ENCODE measurements around the gene HEPACAM2. TPM values are rescaled to one million over a fixed set of nuclear protein-coding genes. Genes with fewer than 3 reads are reported as not detected.
A peak's percentile ranks its signal among the peaks of the same experiment; 100 is the strongest.

The HEPACAM2 gene
- total and polyA plus RNA-seq, 2 of the 4 experiments (the other 2 are of a cell fraction), result under 0.01 to 0.05 TPM

GRCh38 chr7:93148144-93148543, 78.1 kb downstream of the HEPACAM2 start, which contains the start of gene SAMD9L:
Gene SAMD9L, minus strand, starts transcription at chr7:93148385. Its CDS starts 12,414 bp downstream, at chr7:93135971.
- Histone ChIP-seq H2BK5ac (ENCODE audit: low read depth, low read length, poor library complexity, severe bottlenecking) (peak within 1 kb of the TSS; percentile 61), H4K20me1 (ENCODE audit: insufficient read depth, low read length) (no peaks in the 10 kb centered on the region), H3K36me3 (ENCODE audit: control insufficient read depth, insufficient read depth, low read length) (peaks cover 1% of the 10 kb centered on the region; the same call in 1 of the 2 replicates), H2AK5ac (ENCODE audit: low read depth, low read length) (no peak within 1 kb of the TSS), H2BK20ac (ENCODE audit: low read depth, low read length) (peak within 1 kb of the TSS; percentile 72), H3K9me1 (ENCODE audit: insufficient read depth, low read length) (no peaks in the 10 kb centered on the region), H3K56ac (ENCODE audit: extremely low read depth, insufficient read depth, low read length) (peak within 1 kb of the TSS; percentile 66; the same call in 1 of the 2 replicates), H3K4me1 (ENCODE audit: control insufficient read depth, insufficient read depth, low read length) (peaks cover 7% of the 10 kb centered on the region; the same call in 1 of the 2 replicates), H3K4me2 (ENCODE audit: low read depth, low read length) (peak within 1 kb of the TSS; percentile 99), H3K23ac (ENCODE audit: low read depth, low read length) (peak within 1 kb of the TSS; percentile 61; the same call in 1 of the 2 replicates), H4K8ac (ENCODE audit: low read depth in 2 of 2, low read length in 2 of 2) (peak within 1 kb of the TSS; percentile 46 to 85; a peak in 3 of 4 replicates), H3K27ac (ENCODE audit: insufficient read depth, low read length) (peak within 1 kb of the TSS; percentile 14; the same call in 1 of the 2 replicates), H2AK9ac (replicated peaks; ENCODE audit: low read depth, low read length, poor library complexity) (no peak within 1 kb of the TSS), H3K14ac (replicated peaks; ENCODE audit: low read depth, low read length) (peak within 1 kb of the TSS; percentile 81), H3K4me3 (ENCODE audit: insufficient read depth, low read depth, low read length) (peak within 1 kb of the TSS; percentile 46), H3K79me1 (ENCODE audit: low read depth in 1 of 2, low read length in 2 of 2) (0 out of 4 replicates have a peak, but pooled peaks cover 0 to 5% of the 10 kb centered on the region in 2 experiments), H2BK120ac (ENCODE audit: low read depth, low read length) (peak within 1 kb of the TSS; percentile 65), H3K18ac (ENCODE audit: low read depth, low read length) (peak within 1 kb of the TSS; percentile 93; the same call in 1 of the 2 replicates), H2BK15ac (ENCODE audit: low read depth, low read length) (peak within 1 kb of the TSS; percentile 30; the same call in 2 of the 3 replicates), H3K9ac (ENCODE audit: low read depth, low read length) (peak within 1 kb of the TSS; percentile 67), H3K4ac (ENCODE audit: low read depth, low read length) (peak within 1 kb of the TSS; percentile 31; the same call in 1 of the 2 replicates), H3K27me3 (ENCODE audit: control insufficient read depth, insufficient read depth, low read length) (no peaks in the 10 kb centered on the region), H4K5ac (ENCODE audit: low read depth, low read length) (peak within 1 kb of the TSS; percentile 94), H4K91ac (ENCODE audit: insufficient read depth, low read depth, low read length) (peak within 1 kb of the TSS; percentile 44; the same call in 1 of the 2 replicates), H2AFZ (replicated peaks; ENCODE audit: low read length, poor library complexity) (peak within 1 kb of the TSS; percentile 80), H3K9me3 (ENCODE audit: control insufficient read depth, insufficient read depth, low read length) (no peaks in the 10 kb centered on the region)
- BruUV-seq (replicated peaks), result no TSS peak
- POLR2A ChIA-PET (ENCODE audit: unreplicated experiment), result no interaction called here
- WGBS, 2 experiments (ENCODE audit: extremely low coverage in 2 of 2, insufficient read length in 1 of 2), result no CpG with 5 or more reads among the region's 2 CpGs
- DNase-seq (peak; percentile 28), ATAC-seq (ENCODE audit: low read depth) (peak; percentile 49)
- CTCF ChIA-PET, result no interaction called here
- TF ChIP-seq MAZ (IDR thresholded peaks at IDR 0.05; ENCODE audit: borderline replicate concordance, low read depth, low read length), result no peak
- TF ChIP-seq CHD1 (IDR thresholded peaks at IDR 0.05; ENCODE audit: low read depth, low read length), result no peak
- TF ChIP-seq FOS (IDR thresholded peaks at IDR 0.05; ENCODE audit: low read depth, low read length), result no peak
- TF ChIP-seq RFX5 (IDR thresholded peaks at IDR 0.05; ENCODE audit: low read depth, low read length), result no peak
- no peak for TF ChIP-seq USF2 (IDR thresholded peaks at IDR 0.05; ENCODE audit: low read depth, low read length)
- no peak for TF ChIP-seq POLR2A (IDR thresholded peaks at IDR 0.05; ENCODE audit: low read depth, low read length)
- no peak for TF ChIP-seq CEBPB (IDR thresholded peaks at IDR 0.05; ENCODE audit: low read depth, low read length)
- TF ChIP-seq RCOR1 (IDR thresholded peaks at IDR 0.05; ENCODE audit: insufficient replicate concordance, low read length), result no peak
- TF ChIP-seq, protein P1, sequence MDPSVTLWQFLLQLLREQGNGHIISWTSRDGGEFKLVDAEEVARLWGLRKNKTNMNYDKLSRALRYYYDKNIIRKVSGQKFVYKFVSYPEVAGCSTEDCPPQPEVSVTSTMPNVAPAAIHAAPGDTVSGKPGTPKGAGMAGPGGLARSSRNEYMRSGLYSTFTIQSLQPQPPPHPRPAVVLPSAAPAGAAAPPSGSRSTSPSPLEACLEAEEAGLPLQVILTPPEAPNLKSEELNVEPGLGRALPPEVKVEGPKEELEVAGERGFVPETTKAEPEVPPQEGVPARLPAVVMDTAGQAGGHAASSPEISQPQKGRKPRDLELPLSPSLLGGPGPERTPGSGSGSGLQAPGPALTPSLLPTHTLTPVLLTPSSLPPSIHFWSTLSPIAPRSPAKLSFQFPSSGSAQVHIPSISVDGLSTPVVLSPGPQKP (IDR thresholded peaks at IDR 0.05; ENCODE audit: borderline replicate concordance, low read depth, low read length), result no peak
- TF ChIP-seq RAD21 (IDR thresholded peaks at IDR 0.05; ENCODE audit: low read length), result no peak
- TF ChIP-seq SMC3 (IDR thresholded peaks at IDR 0.05; ENCODE audit: low read depth, low read length), result no peak
- no peak for TF ChIP-seq BHLHE40 (IDR thresholded peaks at IDR 0.05; ENCODE audit: low read depth, low read length)
- TF ChIP-seq MAFK (IDR thresholded peaks at IDR 0.05; ENCODE audit: low read depth, low read length), result no peak
- TF ChIP-seq CTCF (conservative IDR thresholded peaks at IDR 0.05; ENCODE audit: low read depth, low read length), result no peak
- TF ChIP-seq MXI1 (IDR thresholded peaks at IDR 0.05; ENCODE audit: borderline replicate concordance, low read depth, low read length), result no peak
- TF ChIP-seq NFE2L2 (IDR thresholded peaks at IDR 0.05; ENCODE audit: low read depth, low read length), result no peak
- intact Hi-C loops (cut with micrococcal nuclease) (no loop called here), in situ Hi-C loops (cut with MboI; ENCODE audit: low sequenced_read_pairs) (no loop called here), dilution Hi-C loops (cut with HindIII; ENCODE audit: low sequenced_read_pairs, unreplicated experiment) (no loop called here)

Data from IMR-90 (cell line).